ENCODE measurements around the gene STAG1.
A peak's percentile ranks its signal among the peaks of the same experiment; 100 is the strongest.
"Not testable (repeated sequence)": the region's sequence is repeated elsewhere in the genome, so short reads cannot be mapped to it uniquely, and the experiment has no call there.

Gene STAG1

GRCh38 chr3:136752422-136753325, 496 bp upstream of the STAG1 start:
- peak overlapping the region; percentile 100 for H3K27ac ChIP-seq
- TF ChIP-seq ZFX (IDR thresholded peaks at IDR 0.05; ENCODE audit: borderline replicate concordance), result no peak
- TF ChIP-seq CTCF (IDR thresholded peaks at IDR 0.05), result peak; percentile 66

GRCh38 chr3:136751316-136752171, 634 bp downstream of the STAG1 start:
- TF ChIP-seq CTCF (IDR thresholded peaks at IDR 0.05), result no peak
- TF ChIP-seq ZFX (IDR thresholded peaks at IDR 0.05; ENCODE audit: borderline replicate concordance), result no peak
- peak overlapping the region; percentile 100 for H3K27ac ChIP-seq

GRCh38 chr3:136750897-136751315, 1.3 kb downstream of the STAG1 start:
- peak overlapping the region; percentile 100 for H3K27ac ChIP-seq
- TF ChIP-seq CTCF (IDR thresholded peaks at IDR 0.05) (no peak), ZFX (IDR thresholded peaks at IDR 0.05; ENCODE audit: borderline replicate concordance) (no peak)

GRCh38 chr3:136750209-136750896, 1.8 kb downstream of the STAG1 start:
- TF ChIP-seq CTCF (IDR thresholded peaks at IDR 0.05), result no peak
- TF ChIP-seq ZFX (IDR thresholded peaks at IDR 0.05; ENCODE audit: borderline replicate concordance), result no peak
- peak overlapping the region; percentile 100 for H3K27ac ChIP-seq

GRCh38 chr3:136749602-136750001, 2.6 kb downstream of the STAG1 start:
- H3K27ac ChIP-seq, result not testable (repeated sequence)

GRCh38 chr3:136749091-136749490, 3.1 kb downstream of the STAG1 start:
- H3K27ac ChIP-seq, result no peak overlapping the region

More at GRCh38 chr3:136749091-136749490, 3.1 kb downstream of the STAG1 start:
- TF ChIP-seq ZFX (IDR thresholded peaks at IDR 0.05; ENCODE audit: borderline replicate concordance), result no peak
- TF ChIP-seq CTCF (IDR thresholded peaks at IDR 0.05), result no peak

Data from 22Rv1 (cell line).